Stimulated activated CD4-positive, alpha-beta T cell treated with anti-CD3 and anti-CD28 coated beads, TNF-alpha, amount 100 ng/mL, for 48 hours (primary cell): ENCODE measurements around the gene TRAF7.
"Not testable (repeated sequence)": the region's sequence is repeated elsewhere in the genome, so short reads cannot be mapped to it uniquely, and the experiment has no call there.

Experiments used
- DNase-seq, 3 donors: peaks; one replicate each; pipeline ENCODE4 v3.0.0-alpha.2; 2020; ENCODE audit warnings: low read depth in 3 of 3

Gene TRAF7

DNA sequence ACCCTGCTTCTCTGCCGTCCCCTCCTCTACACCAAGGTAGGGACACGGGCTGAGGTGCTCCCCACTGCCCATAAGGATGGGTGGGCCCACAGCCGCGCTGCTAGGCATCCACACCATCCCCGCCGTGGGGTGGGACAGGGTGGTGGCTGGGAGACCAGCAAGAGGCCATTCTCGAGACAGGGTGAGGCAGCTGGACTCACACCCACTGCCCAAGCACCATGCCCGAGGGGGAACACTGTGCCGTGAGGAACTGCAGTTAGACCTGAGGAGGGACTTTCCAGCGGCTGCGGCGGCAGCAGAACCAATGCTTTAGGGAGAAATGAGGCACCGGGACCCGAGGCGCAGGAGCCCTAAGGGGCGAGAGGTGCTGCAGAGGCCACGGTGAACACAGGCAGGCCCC is 33.2 kb upstream of the TRAF7 start:
- DNase-seq: no peak

DNA sequence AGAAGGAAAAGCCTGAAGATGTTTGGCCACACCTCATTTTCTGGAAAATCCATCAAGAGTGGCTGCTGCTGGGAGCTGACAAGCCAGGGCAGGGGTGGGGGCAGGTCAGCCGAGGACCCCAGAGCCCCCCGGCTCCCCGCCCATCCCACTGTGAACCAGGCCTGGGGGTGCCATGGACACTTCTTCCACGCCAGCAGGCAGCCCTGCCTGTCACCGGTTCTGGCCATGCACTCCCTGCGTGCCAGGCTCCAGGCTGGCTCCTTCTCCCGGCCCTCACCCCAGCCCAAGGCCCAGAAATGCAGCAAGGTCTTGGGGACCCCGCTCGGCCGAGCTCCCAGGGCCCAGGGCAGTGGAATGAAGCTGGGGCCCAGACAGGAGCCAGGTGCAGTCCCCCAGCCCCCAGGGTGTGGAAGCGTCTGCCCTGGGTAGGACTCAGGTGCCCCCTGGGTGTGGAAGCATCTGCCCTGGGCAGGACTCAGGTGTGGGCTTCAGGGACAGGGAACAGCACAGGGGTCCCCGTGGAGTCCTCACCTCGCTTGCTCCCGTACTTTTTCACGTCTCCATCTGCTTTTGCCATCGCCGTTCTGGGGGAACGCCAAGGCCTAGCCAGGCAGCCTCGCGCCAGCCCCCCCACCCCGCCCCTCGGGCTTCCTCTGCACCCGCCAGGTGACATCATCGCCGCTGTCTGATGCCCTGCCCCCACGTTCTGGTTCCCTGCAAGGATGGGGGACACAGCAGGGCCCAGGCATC is 32.5 kb upstream of the TRAF7 start:
- not testable (repeated sequence) for DNase-seq

GRCh38 chr16:2123706-2124376 is 31.7 kb upstream of the TRAF7 start:
- DNase-seq: not testable (repeated sequence)

DNA sequence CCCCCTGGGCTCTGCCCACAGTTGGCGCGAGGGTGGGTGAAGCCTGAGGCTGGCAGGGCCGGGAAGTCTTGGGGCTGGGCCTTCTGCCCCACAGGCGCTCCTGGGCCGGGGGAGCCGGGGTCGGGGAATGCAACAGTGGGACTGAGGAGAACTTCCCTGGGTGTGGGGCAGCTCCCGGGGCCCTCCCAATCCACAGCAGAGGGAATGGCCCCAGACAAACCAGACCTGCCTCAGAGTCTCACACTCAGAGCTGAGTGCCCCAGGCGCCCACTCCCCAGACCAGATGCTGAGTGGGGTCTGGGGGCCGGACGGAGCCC is 31.2 kb upstream of the TRAF7 start:
- DNase-seq: not testable (repeated sequence)

DNA sequence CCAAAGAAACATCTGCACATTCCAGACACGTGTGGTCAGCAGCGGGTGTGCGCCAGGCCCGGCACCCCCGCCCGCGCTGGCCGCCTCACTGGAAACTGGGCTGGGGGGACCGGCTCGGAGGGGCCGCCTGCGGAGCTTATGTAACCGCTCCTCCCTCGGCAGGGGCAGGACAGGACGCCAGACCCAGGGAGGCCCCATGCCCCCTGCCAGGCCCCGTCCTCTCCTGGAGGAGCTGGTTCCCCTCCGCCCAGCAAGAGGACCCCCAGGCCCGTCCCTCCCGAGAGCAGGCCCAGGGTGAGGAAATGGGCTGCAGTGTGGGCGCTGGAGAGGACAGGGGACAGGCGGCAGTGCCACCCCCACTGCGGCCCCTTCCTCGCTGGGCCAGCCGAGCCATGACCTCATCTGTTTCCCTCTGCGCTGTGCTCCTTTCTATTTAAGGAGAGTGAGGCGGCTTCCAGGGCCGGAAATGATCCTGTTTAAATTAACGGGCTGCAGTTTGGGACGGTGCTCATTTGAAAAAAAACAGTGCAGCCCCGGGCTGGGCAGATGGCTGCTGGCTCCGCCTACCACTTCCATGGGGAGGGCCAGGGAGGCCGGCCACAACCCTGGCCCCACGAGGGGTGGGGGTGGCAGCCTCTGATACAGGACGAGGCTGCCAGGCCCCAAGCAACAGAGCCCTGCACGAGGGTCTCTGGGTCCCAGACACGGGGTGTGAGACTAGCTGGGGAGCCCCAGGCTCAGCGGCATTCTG is 30.7 kb upstream of the TRAF7 start:
- not testable (repeated sequence) for DNase-seq

DNA sequence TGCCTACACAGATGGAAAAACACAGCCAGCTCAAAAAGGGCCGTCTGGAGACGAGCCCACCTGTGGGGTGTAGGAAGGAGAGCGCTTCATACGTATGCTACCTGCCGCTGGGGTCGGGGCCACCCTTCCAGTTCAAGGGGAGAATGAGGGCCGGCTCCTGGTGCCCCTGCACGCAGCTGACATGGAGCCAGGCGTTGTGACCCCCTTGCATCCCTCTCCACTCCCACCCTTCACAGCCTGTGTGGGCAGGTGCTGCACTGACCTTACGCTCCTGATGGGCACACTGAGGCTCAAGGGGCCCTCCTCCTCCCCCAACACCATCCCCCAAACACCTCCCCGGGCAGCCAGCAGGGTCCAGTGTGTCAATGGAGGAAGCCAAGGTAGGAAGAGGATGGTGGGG is 30.0 kb upstream of the TRAF7 start:
- not testable (repeated sequence) for DNase-seq

DNA sequence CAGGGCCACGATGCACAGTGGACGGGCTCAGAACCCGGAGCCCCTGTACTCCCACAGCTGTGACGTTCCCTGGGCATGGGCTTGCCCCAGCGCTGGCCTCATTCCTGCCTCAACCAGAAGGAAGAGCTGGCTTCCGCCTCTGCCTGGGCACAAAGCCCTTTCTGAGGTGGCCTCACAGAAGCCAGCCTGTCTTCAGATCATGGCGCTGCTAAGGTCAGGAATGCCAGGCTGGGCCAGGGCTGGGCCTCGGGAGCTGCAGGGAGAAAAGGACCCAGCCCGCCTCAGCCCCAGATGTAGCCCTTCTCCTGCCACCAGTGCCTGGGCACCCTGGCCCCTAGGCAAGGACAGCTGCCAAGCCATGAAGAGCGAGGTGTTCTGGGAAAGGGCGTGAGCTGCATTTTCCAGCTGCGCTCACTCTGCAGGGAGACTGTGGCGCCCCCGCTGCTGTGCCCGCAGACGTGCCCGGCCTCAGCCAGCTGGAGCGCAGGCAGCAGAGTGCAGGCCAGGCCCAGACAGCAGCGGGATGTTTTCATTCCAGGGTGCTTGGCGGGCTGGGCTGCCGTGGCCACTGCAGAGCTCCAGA is 29.3 kb upstream of the TRAF7 start:
- DNase-seq: not testable (repeated sequence)

- DNase-seq: not testable (repeated sequence)
Measured at GRCh38 chr16:2126928-2127556, 28.5 kb upstream of the TRAF7 start.

DNA sequence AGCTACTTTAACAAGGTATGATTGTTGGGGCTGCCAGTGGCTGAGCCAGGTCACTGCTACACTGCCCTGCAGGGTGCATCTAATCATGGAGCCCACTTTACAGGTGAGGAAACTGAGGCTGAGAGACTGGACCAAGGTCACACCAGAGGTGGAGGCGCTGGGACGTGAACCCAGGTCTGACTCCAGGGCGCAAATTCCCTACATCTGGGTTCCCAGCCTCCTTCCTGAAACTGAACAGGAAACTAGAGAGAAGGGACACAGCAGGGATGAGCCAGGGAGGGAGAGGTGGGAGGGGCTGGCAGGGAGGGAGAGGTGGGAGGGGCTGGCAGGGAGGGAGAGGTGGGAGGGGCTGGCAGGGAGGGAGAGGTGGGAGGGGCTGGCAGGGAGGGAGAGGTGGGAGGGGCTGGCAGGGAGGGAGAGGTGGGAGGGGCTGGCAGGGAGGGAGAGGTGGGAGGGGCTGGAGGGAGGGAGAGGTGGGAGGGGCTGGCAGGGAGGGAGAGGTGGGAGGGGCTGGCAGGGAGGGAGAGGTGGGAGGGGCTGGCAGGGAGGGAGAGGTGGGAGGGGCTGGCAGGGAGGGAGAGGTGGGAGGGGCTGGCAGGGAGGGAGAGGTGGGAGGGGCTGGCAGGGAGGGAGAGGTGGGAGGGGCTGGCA is 27.8 kb upstream of the TRAF7 start:
- DNase-seq: not testable (repeated sequence)

DNA sequence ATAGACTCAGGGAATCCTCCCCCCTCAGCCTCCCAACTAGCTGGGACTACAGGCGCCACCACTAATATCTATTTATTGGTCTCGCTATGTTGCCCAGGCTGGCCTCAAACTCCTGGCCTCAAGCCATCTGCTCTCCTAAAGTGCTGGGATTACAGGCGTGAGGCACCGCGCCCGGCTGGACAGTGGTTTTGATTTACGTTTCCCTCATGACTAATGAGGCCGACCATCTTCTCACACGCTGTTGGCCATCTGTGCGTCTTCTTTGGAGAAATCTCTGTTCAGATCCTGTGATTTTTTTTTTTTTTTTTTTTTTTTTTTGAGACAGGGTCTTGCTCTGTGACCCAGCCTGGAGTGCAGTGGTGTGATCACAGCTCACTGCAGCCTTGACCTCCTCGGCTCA is 26.3 kb upstream of the TRAF7 start:
- not testable (repeated sequence) for DNase-seq

DNA sequence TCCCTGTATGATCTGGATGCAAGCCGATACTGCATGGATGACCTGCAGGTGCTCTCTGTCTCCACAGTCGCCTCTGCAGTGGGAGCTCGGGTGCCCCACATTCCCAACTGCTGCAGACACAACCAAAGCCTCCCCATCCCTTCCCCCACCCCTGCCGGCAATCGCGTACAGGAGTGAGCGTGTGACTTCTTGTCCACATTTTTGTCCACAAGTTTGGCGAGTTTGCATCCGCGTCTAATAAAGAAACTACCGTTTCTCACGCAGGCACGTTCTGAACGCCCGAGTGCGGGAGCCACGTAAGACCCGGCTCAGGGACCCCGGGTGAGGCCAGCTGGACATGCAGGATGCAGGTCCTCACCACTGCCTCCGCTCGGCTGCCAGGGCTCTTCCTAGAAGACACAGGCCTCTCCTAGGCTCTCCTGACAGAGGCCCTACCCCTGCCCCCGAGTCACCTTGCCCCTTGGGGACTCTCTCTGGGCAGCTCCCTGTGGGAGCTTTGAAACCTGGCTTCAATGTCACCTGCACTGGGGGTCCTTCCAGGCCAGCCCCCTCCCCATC is 25.6 kb upstream of the TRAF7 start:
- DNase-seq: not testable (repeated sequence)

DNA sequence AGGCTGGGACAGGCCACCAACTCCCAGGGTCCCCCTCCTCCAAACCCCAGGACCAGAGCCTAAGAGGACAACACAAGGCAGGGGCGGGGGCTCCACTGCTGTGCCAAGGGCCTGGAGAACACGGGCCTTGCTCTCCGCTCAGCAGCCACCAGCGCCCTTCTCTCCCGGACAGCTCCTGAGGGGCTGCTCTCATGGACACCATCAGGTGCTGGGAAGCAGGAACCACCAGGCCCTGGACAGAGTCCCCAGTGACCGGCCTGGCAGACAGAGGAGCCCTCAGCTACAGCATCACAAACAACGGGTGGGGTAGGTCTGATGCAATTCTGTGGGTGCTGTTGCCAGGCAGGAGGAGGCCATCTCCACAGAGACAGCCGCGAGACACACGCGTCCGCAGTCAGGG is 21.8 kb upstream of the TRAF7 start:
- not testable (repeated sequence) for DNase-seq

DNA sequence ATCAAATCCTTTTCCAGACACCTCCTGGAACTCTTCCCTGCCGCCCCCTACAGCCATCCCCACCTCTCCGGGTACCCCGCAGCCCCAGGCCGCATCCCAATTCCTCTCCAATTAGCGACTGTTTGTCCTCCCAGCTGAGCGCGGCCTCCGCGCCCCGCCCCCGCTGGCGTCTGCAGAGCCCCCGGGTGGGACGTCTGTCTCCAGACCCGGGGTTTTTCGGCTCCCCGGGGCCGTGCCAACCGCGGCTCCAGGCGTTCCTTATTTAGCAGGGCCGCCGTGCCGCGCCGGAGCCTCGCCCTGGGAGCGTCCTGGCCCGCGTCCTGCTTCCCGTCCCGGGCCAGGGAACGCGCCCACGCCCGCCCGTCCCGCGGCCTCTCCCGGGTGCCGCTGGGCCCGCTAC is 20.5 kb upstream of the TRAF7 start:
- DNase-seq: not testable (repeated sequence)

GRCh38 chr16:2135770-2136490 is 19.7 kb upstream of the TRAF7 start, which contains the start of gene PKD1:
Gene PKD1, minus strand, starts transcription at chr16:2135898. Its CDS starts 209 bp downstream, at chr16:2135689.
- DNase-seq: peak; percentile 97 to 99 (median 97)

DNA sequence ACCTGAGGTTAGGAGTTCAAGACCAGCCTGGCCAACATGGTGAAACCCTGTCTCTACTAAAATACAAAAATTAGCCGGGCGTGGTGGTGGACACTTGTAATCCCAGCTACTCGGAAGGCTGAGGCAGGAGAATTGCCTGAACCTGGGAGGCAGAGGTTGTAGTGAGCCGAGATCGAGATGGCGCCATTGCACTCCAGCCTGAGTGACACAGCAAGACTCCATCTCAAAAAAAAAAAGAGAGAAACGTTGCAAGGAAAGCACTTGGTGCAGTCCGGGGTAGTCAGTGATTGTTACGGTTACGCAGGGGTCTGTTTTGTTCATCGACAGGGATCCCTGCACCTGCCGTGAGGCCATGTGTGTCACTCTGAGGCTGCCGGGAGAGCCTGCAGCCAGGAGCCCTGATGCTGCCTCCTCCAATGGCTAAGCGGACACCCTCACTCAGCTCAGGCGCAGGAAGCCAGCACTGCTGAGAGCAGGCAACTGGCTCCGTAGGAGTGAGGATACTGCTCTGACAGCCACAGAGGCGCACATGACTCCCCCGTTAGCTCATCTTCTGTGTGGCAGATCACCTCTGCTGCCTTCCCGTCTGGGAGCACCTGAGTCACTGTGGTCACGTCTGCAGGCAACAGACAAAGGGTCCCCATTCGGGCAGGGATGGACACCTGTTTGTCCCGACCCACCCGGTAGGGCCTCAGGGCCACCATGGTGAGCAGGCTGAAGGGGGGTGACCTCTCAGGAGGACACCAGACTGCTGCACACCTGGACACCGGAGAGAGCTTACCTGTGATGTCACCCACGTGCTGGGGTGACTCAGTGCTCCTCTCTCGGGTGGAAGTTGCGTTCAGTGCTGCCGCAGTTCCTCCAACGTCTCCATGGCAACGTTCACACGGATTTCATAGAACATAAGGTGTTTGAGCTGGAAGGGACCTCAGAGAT is 12.4 kb upstream of the TRAF7 start:
- no peak for DNase-seq

DNA sequence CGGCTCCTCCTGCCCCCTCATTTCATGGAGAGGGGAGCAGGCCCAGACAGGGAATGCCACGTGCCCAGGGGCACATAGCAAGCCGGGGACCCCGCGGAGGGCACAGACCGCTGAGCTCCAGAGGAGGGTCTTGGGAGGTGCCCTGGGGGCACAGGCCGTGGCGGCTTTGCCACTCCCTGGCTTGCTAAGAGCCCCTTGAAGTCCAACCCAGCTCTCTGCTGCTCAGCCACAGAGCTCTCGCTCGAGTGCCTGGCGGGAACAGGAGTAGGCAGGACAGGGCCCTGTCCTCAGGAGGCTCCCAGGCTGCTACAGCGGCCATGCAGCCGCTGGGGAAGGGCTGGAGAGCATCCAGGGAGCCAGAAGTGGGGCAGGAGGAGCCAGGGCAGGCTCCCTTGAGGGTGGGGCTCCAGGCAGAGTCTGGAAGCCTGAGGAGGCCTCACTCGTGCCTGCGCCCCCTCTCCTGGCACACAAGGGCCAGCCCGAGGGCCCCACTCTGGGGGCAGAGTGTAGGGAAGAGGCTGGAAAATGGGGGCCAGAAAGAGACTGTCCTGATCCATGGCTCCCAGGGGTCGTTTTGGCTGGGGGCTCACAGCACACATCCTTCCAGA is 11.6 kb upstream of the TRAF7 start:
- no peak for DNase-seq

GRCh38 chr16:2145843-2146242 is 9.7 kb upstream of the TRAF7 start:
- DNase-seq: no peak

- DNase-seq: no peak
Measured at GRCh38 chr16:2147378-2147777, 8.2 kb upstream of the TRAF7 start.
